IPS DF 4.7 (cell line): ENCODE data around the gene PPM1B.
"Not testable (repeated sequence)": the region's sequence is repeated elsewhere in the genome, so short reads cannot be mapped to it uniquely, and the experiment has no call there.

Experiments
- DNase-seq: peaks from one replicate; pipeline ENCODE4 v3.0.0-alpha.2; 2013; ENCODE audit warnings: low spot score; ENCODE audit errors: extremely low read depth

PPM1B gene

GRCh38 chr2:44155666-44156446 is 12.8 kb upstream of the PPM1B start:
- no peak for DNase-seq

GRCh38 chr2:44163777-44164176 is 4.9 kb upstream of the PPM1B start:
- DNase-seq: no peak

GRCh38 chr2:44164617-44165016 is 4.1 kb upstream of the PPM1B start:
- DNase-seq: no peak

GRCh38 chr2:44166096-44166495 is 2.6 kb upstream of the PPM1B start:
- DNase-seq: no peak

GRCh38 chr2:44167311-44167907 is 1.3 kb upstream of the PPM1B start:
- no peak for DNase-seq

GRCh38 chr2:44167908-44168680 is 581 bp upstream of the PPM1B start:
- DNase-seq: peak; percentile 95

- no peak for DNase-seq
Measured at GRCh38 chr2:44169155-44169898, 652 bp downstream of the PPM1B start.

- DNase-seq: no peak
Measured at GRCh38 chr2:44170311-44170717, 1.6 kb downstream of the PPM1B start.

- no peak for DNase-seq
Measured at GRCh38 chr2:44171018-44171417, 2.3 kb downstream of the PPM1B start.

- DNase-seq: not testable (repeated sequence)
Measured at GRCh38 chr2:44171442-44171841, 2.8 kb downstream of the PPM1B start.

GRCh38 chr2:44172576-44172975 is 3.9 kb downstream of the PPM1B start:
- DNase-seq: no peak

- DNase-seq: no peak
Measured at GRCh38 chr2:44178950-44179349, 10.3 kb downstream of the PPM1B start.

GRCh38 chr2:44181648-44182047 is 13.0 kb downstream of the PPM1B start:
- DNase-seq: no peak

- DNase-seq: no peak
Measured at GRCh38 chr2:44184106-44184505, 15.4 kb downstream of the PPM1B start.

- DNase-seq: no peak
Measured at GRCh38 chr2:44186810-44187209, 18.1 kb downstream of the PPM1B start.

GRCh38 chr2:44187251-44187650 is 18.6 kb downstream of the PPM1B start:
- DNase-seq: no peak

- DNase-seq: no peak
Measured at GRCh38 chr2:44188696-44189095, 20.0 kb downstream of the PPM1B start.

GRCh38 chr2:44189104-44189503 is 20.4 kb downstream of the PPM1B start:
- DNase-seq: no peak

- DNase-seq: no peak
Measured at GRCh38 chr2:44190526-44190925, 21.9 kb downstream of the PPM1B start.

- DNase-seq: no peak
Measured at GRCh38 chr2:44191739-44192138, 23.1 kb downstream of the PPM1B start.

GRCh38 chr2:44192646-44193045 is 24.0 kb downstream of the PPM1B start:
- DNase-seq: no peak

GRCh38 chr2:44195714-44196113 is 27.0 kb downstream of the PPM1B start:
- no peak for DNase-seq
